ENCODE measurements around the gene BRINP3. TPM values are rescaled to one million over a fixed set of nuclear protein-coding genes. Genes with fewer than 3 reads are reported as not detected.
A peak's percentile ranks its signal among the peaks of the same experiment; 100 is the strongest.

BRINP3 gene
- total RNA-seq, 1 donor from 2014 or later, result 0.31 TPM

DNA sequence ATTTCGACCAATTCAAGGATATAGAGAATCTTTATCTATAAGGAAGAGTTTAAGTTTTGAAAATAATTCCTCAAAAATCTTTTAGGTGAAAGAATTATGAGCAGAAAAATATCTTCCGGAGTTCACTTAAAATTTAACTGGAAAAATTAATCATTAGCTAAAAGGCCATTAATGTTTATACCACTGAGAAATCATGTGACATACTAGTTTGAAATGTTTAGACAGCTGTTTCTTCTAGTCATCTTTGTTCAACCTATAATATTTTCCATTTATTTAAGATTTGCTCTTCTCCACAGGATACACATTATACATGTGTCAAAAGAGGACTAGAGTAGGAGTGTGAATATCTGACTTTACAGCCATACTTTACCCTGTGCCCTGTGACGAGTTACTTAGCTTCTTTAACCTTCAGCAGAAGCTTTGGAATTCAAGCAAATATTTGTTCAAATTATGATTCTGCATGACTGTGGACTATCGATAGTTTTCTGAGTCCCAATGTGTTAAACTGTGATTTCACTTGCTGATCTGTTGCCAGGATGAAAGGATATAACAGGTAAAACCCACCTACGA is 374.8 kb downstream of the BRINP3 start:
- DNase-seq, result no peak

DNA sequence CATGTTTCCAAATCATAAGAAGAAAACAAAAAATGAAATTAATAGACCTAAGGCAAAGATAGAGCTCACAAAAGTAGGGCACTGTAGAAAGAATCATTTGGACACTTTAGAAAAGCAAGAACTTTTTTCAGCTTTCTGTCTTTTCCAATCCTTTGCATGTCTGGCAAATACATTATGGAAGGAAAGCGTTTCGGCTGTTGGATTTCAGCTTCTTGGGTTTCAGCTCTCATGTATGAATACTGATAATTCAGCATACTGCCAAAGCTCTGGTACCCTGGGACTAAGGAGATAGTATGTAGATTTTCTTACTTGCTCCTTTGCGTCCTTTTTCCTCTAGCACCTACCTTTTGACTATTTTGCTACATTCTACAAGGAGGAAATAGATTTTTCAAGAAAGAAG is 375.9 kb downstream of the BRINP3 start:
- DNase-seq, result peak; percentile 25

DNA sequence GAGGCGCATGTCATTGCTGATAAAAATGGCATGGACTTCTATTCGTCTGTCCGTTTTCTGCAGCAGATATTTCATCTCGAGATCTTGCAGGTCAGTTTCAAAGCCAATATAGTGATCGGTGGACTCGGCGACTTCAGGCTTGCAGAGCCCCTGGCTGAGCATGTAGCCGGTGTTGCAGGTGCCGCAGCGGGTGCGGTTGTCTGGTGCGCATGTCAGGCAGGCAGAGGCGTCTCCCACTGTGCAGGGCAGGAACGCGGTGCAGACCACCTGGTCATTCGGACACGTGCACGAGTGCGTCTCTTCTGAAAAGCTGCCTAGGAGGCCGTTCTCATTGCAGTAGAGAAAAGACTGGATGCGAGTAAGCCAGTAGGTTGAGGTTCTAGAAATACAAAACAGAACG is 378.9 kb downstream of the BRINP3 start:
- DNase-seq, result no peak

DNA sequence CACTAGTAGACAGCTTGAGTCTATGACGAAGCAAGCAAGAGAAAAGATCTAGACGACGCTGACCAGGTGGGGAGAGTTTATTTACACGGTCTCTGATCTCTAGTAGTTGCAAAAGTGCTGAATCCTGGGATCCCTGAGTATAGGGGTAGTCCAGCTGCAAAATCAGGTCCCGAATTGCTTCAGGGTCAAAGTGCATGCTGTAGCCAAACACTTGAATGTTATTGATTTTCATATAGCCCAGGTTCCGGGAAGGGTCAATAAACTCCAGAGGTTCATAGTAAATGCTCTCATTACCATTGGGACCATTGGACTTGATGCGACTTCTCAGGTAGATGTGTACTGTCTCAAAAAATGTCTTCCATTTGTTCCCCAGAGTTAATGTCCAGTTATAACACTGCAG is 379.6 kb downstream of the BRINP3 start:
- no peak for DNase-seq

DNA sequence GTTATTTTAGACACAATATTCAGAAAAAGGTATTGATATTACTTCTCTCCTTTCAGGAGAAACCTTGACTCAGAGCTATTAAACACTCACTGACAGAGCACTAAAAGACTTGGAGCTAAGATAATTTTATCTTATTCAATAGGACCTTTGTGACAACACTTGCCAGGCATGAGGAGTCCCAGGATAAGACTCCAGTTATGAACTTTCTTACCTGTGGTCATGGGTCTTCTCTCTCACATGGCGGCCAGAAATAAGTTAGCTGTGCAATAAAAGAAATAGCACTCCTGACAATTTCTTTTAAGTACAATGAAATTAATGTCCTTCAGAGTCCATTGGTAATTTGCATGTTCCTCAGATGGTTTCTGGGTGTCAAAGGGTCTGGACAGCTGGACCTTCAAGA is 382.1 kb downstream of the BRINP3 start:
- no peak for DNase-seq

DNA sequence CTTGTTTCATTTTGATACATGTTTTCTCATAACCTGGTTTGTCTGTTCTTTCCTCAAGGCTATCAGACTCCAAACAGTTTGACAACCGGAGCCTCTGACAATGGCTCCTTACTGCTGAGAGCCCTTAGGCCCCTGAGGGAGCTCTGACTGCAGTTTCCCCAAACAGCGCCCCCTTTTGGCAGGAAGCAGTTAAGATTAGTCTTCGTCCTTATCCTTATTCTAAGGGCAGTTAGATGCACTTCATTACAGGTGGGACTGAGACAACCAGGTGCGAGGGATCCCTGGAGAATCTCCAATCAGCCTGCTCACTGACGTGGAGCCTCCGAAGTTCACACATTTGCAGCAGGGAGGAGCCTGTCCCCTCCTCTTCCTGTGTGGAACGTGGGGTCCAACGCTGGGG is 393.1 kb downstream of the BRINP3 start:
- no peak for DNase-seq

DNA sequence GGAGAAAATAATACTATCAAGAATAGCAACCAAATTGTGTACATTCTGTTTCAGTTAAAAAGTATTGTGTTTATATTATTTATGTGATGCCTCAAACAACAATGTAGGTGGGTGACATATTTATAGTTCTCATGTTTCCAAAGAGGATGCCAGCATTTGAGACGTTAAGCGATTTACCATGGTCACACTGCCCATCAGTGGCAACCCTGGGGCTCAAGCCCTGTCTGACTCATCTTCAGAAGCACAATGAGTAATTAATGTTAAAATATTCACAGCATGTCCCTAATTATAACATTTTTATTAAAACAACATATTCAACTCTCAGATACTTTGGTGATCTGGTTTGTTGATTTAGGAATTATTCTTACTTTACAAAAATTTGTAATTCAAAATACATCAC is 409.4 kb downstream of the BRINP3 start:
- no peak for DNase-seq

DNA sequence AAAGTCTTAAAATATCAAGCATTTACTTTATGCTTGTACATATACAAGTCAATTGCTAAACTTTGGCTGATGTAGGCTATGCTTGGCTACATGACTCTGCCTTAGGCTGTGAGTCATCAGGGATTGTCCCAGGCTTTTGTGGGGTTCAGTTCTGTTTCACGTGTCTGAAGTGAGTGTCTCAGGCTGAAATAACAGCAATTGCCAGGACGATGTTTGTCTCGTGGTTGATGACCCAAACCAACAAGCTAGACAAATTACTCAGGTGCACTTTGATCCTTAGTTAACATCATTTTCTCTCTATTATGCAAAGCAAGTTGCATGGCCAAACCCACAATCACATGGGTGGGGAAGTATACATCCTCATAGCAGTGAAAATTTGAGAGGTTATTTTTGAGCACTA is 410.1 kb downstream of the BRINP3 start:
- no peak for DNase-seq

DNA sequence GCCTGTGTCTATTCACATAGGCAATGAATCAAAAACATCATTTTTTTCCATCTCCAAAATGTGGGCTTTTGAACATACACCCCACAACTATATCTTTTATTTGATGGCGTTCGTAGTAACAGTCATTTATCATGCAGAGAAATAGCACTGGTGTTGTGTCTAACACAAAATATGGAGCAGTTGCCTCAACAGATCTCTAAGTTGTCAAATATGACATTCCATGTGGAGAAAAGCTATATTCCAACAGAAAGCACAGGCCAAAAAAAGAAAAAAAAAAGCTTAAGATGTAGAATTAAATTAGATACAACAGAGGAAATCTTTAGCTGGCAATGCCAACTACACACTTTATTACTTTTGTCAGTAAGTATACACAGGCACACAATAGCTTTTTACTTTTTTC is 411.7 kb downstream of the BRINP3 start:
- no peak for DNase-seq

DNA sequence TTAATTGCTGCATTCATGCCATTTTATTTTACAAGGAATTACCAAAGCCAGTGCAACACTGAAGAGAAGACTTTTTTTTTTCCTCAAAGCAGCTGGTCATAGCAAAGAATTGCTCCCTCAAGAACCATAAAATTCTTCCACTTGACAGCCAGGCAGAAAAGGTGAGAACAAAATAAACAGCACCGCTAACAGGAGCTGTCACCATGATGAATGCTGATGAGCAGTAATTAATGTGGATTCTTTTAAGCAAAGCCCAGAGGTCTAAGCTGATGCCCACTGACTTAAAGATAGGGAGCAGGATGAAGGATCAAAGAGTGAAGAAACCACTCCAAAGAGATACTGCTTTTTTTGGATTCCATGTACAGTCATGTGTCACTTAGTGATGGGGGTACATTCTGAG is 428.4 kb downstream of the BRINP3 start:
- no peak for DNase-seq

All from tongue (tissue), 2 donors.